GM20431 (cell line): ENCODE results near the gene ADGRV1.

Experiments used
- in situ Hi-C: fragments of 300-500 bp; cut with MseI, MboI; formaldehyde crosslinking; loops from one replicate; pipeline ENCODE4 v1.15.0; 2020; ENCODE audit warnings: low sequenced_read_pairs; ENCODE audit not compliant: unreplicated experiment

ADGRV1 gene

GRCh38 chr5:91154338-91154737 lies 595.7 kb downstream of the ADGRV1 start:
- in situ Hi-C loops = no loop called here

GRCh38 chr5:91155274-91155673 lies 596.7 kb downstream of the ADGRV1 start:
- in situ Hi-C loops = no loop called here

- in situ Hi-C loops = no loop called here
These were observed 597.6 kb downstream of the ADGRV1 start for GRCh38 chr5:91156242-91156641.

- in situ Hi-C loops = no loop called here
These were observed 599.4 kb downstream of the ADGRV1 start for GRCh38 chr5:91158011-91158410.

GRCh38 chr5:91159647-91160046 lies 601.0 kb downstream of the ADGRV1 start:
- in situ Hi-C loops = no loop called here

- in situ Hi-C loops = no loop called here
These were observed 602.2 kb downstream of the ADGRV1 start for GRCh38 chr5:91160714-91161285.

GRCh38 chr5:91162534-91163381 lies 604.2 kb downstream of the ADGRV1 start:
- in situ Hi-C loops = no loop called here

- in situ Hi-C loops = no loop called here
These were observed 605.8 kb downstream of the ADGRV1 start for GRCh38 chr5:91164424-91164823.

- in situ Hi-C loops = no loop called here
These were observed 607.6 kb downstream of the ADGRV1 start for GRCh38 chr5:91166059-91166807.

- in situ Hi-C loops = no loop called here
These were observed 610.3 kb downstream of the ADGRV1 start for GRCh38 chr5:91168859-91169258.

GRCh38 chr5:91170266-91170665 lies 611.7 kb downstream of the ADGRV1 start:
- in situ Hi-C loops = no loop called here

GRCh38 chr5:91171322-91171721 lies 612.7 kb downstream of the ADGRV1 start:
- in situ Hi-C loops = no loop called here

- in situ Hi-C loops = no loop called here
These were observed 615.8 kb downstream of the ADGRV1 start for GRCh38 chr5:91174396-91174795.

- in situ Hi-C loops = no loop called here
These were observed 617.1 kb downstream of the ADGRV1 start for GRCh38 chr5:91175708-91176107.

GRCh38 chr5:91176288-91177016 lies 617.9 kb downstream of the ADGRV1 start:
- in situ Hi-C loops = no loop called here

- in situ Hi-C loops = no loop called here
These were observed 618.5 kb downstream of the ADGRV1 start for GRCh38 chr5:91177085-91177484.

- in situ Hi-C loops = no loop called here
These were observed 619.0 kb downstream of the ADGRV1 start for GRCh38 chr5:91177639-91178038.

- in situ Hi-C loops = no loop called here
These were observed 619.9 kb downstream of the ADGRV1 start for GRCh38 chr5:91178461-91178860.

GRCh38 chr5:91179018-91179417 lies 620.4 kb downstream of the ADGRV1 start:
- in situ Hi-C loops = no loop called here

GRCh38 chr5:91180506-91180905 lies 621.9 kb downstream of the ADGRV1 start:
- in situ Hi-C loops = no loop called here
